ENCODE data around the gene SLC9C1. TPM values are rescaled to one million over a fixed set of nuclear protein-coding genes. Genes with fewer than 3 reads are reported as not detected.

The SLC9C1 gene
- total RNA-seq, 1 experiment from 2014 or later = 0.50 TPM

- H3K36me3 Mint-ChIP-seq (ENCODE audit: insufficient read depth in 1 of 3, low read depth in 3 of 3) = no peaks in the 10 kb centered on the region; a peak in 1 of 7 replicates
- no peaks in the 10 kb centered on the region for H3K27me3 ChIP-seq (ENCODE audit: insufficient read depth, low read length)
- no peak overlapping the region for H3K4ac ChIP-seq (ENCODE audit: low read depth, low read length)
- H4K8ac ChIP-seq (replicated peaks; ENCODE audit: insufficient read length, low read depth, low read length) = no peak overlapping the region
- no peaks in the 10 kb centered on the region for H3K27me3 Mint-ChIP-seq (ENCODE audit: low read depth)
- H2AK5ac ChIP-seq (ENCODE audit: insufficient read length, low read length) = no peak overlapping the region
- no peak overlapping the region for H2AFZ ChIP-seq (ENCODE audit: low read length)
- no peak overlapping the region for H2BK120ac ChIP-seq (ENCODE audit: low read depth, low read length, poor library complexity, severe bottlenecking)
- peaks cover 35 to 52% of the 10 kb centered on the region in 2 experiments for H3K4me1 Mint-ChIP-seq
- H3K27ac ChIP-seq (ENCODE audit: insufficient read length, low read depth, low read length) = no peak overlapping the region
- peaks cover 11% of the 10 kb centered on the region; the same call in 1 of the 2 replicates for H3K4me1 ChIP-seq (ENCODE audit: insufficient read depth, low read length)
- DNase-seq = no peak
- no peaks in the 10 kb centered on the region for H3K9me3 ChIP-seq (ENCODE audit: control insufficient read depth, low read depth, low read length)
- H3K79me1 ChIP-seq (ENCODE audit: insufficient read depth, low read depth, low read length, poor library complexity, severe bottlenecking) = no peaks in the 10 kb centered on the region
- no peak overlapping the region for H3T11ph ChIP-seq (ENCODE audit: low read length)
- no peak overlapping the region for H2BK15ac ChIP-seq (ENCODE audit: low read depth, low read length)
- no peak overlapping the region for H2BK20ac ChIP-seq (ENCODE audit: low read depth, low read length, poor library complexity, severe bottlenecking)
- no peak overlapping the region for H2BK12ac ChIP-seq (ENCODE audit: insufficient read length, low read depth, low read length)
- H3K56ac ChIP-seq (ENCODE audit: insufficient read length, low read depth, low read length) = no peak overlapping the region
- no peak overlapping the region for H2BK5ac ChIP-seq (ENCODE audit: insufficient read length, low read length)
- no peaks in the 10 kb centered on the region for H3K23me2 ChIP-seq (ENCODE audit: insufficient read length, low read depth, low read length, poor library complexity, severe bottlenecking)
- H4K91ac ChIP-seq (ENCODE audit: insufficient read length, low read depth, low read length) = no peak overlapping the region
- no peak overlapping the region for H3K9ac ChIP-seq (ENCODE audit: extremely low read depth, insufficient read length, low read length)
- H4K5ac ChIP-seq (ENCODE audit: insufficient read length, low read depth, low read length) = no peak overlapping the region
- H3K9me3 Mint-ChIP-seq = no peaks in the 10 kb centered on the region
- no peak overlapping the region for H3K4me2 ChIP-seq (ENCODE audit: insufficient read depth, insufficient read length, low read length)
- no peak overlapping the region for H3K14ac ChIP-seq (ENCODE audit: insufficient read depth, low read length)
- no peak for TF ChIP-seq CTCF (conservative IDR thresholded peaks at IDR 0.05)
- H3K18ac ChIP-seq (ENCODE audit: insufficient read length, low read depth, low read length) = no peak overlapping the region
- no peak overlapping the region; a peak in 1 of 7 replicates for H3K27ac Mint-ChIP-seq
- no peak overlapping the region for H3K4me3 Mint-ChIP-seq
- no peaks in the 10 kb centered on the region for H4K20me1 ChIP-seq (ENCODE audit: control insufficient read depth, insufficient read depth, insufficient read length)
- no peaks in the 10 kb centered on the region for H3K79me2 ChIP-seq (ENCODE audit: insufficient read depth, low read length)
- no CpG with 5 or more reads among the region's 3 CpGs for WGBS (ENCODE audit: extremely low coverage, insufficient read length, low lambda C conversion rate)
- no peak overlapping the region for H3K23ac ChIP-seq (ENCODE audit: insufficient read length, low read depth, low read length)
Measured at GRCh38 chr3:112130638-112130993, 163.4 kb downstream of the SLC9C1 start.
